Measurements from ENCODE around the gene TRAPPC3. TPM values are rescaled to one million over a fixed set of nuclear protein-coding genes. Genes with fewer than 3 reads are reported as not detected.

TRAPPC3 gene
- total RNA-seq, 1 donor from 2014 or later, result 52.0 TPM

DNA sequence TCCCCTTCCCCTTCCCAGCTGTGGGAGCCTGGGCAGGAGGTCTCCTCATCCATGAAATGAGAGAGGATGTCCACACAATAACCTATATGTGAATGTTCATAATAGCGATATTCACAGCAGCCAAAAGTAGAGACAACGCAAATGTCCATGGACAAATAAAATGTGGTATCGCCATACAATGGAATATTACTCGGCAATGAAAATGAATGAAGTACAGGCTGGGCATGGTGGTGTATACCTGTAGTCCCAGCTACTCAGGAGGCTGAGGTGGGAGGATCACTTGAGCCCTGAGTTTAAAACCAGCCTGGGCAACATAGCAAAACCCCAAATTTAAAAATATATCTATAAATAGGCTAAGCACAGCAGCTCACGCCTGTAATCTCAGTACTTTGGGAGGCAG is 47.7 kb downstream of the TRAPPC3 start:
- intact Hi-C loops (cut with DNase I), result no loop called here
- no peaks in the 10 kb centered on the region for H3K9me3 ChIP-seq
- H3K4me1 ChIP-seq, result peaks cover 0 to 10% of the 10 kb centered on the region in 2 donors
- no peak for DNase-seq (ENCODE audit: low spot score in 2 of 2)
- no peak overlapping the region for H3K4me3 ChIP-seq
- H3K27ac ChIP-seq, result no peak overlapping the region
- no peaks in the 10 kb centered on the region for H3K36me3 ChIP-seq
- TF ChIP-seq, protein P1, sequence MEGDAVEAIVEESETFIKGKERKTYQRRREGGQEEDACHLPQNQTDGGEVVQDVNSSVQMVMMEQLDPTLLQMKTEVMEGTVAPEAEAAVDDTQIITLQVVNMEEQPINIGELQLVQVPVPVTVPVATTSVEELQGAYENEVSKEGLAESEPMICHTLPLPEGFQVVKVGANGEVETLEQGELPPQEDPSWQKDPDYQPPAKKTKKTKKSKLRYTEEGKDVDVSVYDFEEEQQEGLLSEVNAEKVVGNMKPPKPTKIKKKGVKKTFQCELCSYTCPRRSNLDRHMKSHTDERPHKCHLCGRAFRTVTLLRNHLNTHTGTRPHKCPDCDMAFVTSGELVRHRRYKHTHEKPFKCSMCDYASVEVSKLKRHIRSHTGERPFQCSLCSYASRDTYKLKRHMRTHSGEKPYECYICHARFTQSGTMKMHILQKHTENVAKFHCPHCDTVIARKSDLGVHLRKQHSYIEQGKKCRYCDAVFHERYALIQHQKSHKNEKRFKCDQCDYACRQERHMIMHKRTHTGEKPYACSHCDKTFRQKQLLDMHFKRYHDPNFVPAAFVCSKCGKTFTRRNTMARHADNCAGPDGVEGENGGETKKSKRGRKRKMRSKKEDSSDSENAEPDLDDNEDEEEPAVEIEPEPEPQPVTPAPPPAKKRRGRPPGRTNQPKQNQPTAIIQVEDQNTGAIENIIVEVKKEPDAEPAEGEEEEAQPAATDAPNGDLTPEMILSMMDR (IDR thresholded peaks at IDR 0.05), result no peak
- H3K27me3 ChIP-seq, result no peaks in the 10 kb centered on the region

DNA sequence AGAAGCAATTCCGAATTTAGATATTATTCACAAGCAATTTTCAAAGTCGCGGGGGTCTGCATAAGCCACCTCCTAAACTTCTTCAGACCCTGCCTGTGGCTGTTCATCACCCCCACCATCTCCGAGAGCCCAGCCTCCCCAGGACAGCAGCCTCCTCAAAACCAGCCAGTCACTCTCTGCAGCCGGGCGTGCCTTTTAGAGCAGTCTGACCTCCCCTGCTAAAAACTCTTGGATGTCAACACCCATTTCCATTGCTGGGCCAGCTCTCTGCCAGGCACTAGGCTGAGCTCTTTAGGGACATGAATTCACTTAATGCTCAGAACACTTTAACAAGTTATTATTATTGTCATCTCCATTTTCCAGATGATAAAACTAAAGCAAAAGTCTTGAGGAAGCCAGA is 48.9 kb downstream of the TRAPPC3 start:
- peaks cover 0 to 10% of the 10 kb centered on the region in 2 donors for H3K4me1 ChIP-seq
- H3K27me3 ChIP-seq, result no peaks in the 10 kb centered on the region
- intact Hi-C loops (cut with DNase I), result no loop called here
- no peaks in the 10 kb centered on the region for H3K36me3 ChIP-seq
- no peak for DNase-seq (ENCODE audit: low spot score in 2 of 2)
- no peak overlapping the region for H3K4me3 ChIP-seq
- peak overlapping the region; percentile 37 to 40 for H3K27ac ChIP-seq
- no peaks in the 10 kb centered on the region for H3K9me3 ChIP-seq
- TF ChIP-seq, protein P1 (IDR thresholded peaks at IDR 0.05), result no peak

DNA sequence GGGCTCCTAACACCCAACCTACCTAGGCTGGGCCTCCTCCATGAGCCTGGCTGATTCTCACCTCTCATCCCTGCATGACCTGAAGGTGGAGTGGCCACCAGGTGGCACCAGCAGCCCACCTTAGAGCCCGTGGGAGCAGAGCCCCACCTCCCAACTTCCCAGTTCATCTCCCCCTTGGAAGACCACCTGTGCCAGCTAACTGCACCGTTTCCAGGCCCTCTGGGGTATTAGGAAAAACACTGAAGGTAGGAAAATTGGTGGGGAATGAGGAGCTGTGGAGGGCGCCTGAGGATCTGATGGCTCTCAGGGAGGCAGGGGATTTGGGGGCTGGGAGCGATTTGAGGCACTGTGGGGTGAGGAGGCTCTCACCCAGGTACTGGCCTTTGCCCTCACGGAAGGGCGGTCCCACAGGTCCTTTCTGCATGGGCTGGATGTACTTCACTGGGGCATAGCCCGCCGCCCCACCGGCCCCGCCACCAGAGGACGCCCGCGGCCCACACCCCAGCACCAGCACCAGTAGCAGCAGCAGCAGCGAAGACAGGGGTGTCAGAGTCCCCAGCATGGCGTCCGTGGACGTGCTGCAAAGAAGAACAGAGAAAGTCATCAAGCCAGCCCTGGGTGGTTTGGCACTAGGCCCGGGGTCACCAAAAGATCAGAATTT is 49.5 kb downstream of the TRAPPC3 start:
- H3K9me3 ChIP-seq, result no peaks in the 10 kb centered on the region
- TF ChIP-seq, protein P1 (IDR thresholded peaks at IDR 0.05), result peak; percentile 74 to 85 (median 81)
- H3K27ac ChIP-seq, result peak overlapping the region in 1 of 2 donors; percentile 37
- no peak overlapping the region for H3K4me3 ChIP-seq
- no peaks in the 10 kb centered on the region for H3K27me3 ChIP-seq
- H3K36me3 ChIP-seq, result no peaks in the 10 kb centered on the region
- peaks cover 0 to 10% of the 10 kb centered on the region in 2 donors for H3K4me1 ChIP-seq
- DNase-seq (ENCODE audit: low spot score in 2 of 2), result peak in 1 of 2 donors; percentile 88
- intact Hi-C loops (cut with DNase I), result loop anchor here (1.0 to 2.0 kb wide), 5 partner anchors 34 to 321 kb away; partner anchors contain the start of gene TRAPPC3

DNA sequence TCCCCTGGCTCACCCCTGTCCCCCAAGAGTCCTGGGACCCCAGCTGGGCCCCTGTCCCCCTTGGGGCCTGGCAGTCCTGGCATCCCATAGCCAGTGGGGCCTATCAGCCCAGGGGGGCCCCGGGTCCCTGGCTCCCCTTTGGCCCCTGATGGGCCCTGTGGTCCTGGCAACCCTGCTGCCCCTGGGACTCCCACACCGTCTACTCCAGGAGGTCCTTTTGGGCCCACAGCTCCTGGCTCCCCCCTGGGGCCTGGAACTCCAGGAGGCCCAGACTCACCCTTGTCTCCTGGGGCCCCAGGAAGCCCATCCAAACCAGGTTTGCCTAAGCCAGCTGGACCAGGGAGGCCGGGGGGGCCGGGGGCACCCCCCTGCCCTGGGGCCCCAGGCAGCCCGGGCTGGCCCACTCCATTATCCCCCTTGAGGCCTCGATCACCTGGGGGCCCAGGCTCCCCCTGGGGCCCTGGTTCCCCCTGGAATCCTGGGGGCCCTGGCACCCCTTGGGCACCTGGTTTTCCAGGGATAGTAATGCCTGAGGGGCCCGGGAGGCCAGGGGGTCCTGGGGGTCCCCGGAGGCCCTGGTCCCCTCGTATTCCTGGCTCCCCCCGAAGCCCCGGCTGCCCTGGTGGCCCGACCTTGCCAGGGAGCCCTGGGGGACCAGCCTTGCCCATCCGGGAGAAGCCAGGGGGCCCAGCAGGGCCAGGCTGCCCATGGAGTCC is 50.5 kb downstream of the TRAPPC3 start:
- H3K27ac ChIP-seq, result peak overlapping the region in 1 of 2 donors; percentile 44
- TF ChIP-seq, protein P1 (IDR thresholded peaks at IDR 0.05), result no peak
- peaks cover 5 to 9% of the 10 kb centered on the region in 2 donors for H3K36me3 ChIP-seq
- H3K9me3 ChIP-seq, result no peaks in the 10 kb centered on the region
- H3K4me1 ChIP-seq, result peaks cover 0 to 10% of the 10 kb centered on the region in 2 donors
- intact Hi-C loops (cut with DNase I), result loop anchor here (1.0 to 2.0 kb wide), 5 partner anchors 35 to 322 kb away; partner anchors contain the start of gene TRAPPC3
- no peak for DNase-seq (ENCODE audit: low spot score in 2 of 2)
- H3K27me3 ChIP-seq, result no peaks in the 10 kb centered on the region
- no peak overlapping the region for H3K4me3 ChIP-seq

DNA sequence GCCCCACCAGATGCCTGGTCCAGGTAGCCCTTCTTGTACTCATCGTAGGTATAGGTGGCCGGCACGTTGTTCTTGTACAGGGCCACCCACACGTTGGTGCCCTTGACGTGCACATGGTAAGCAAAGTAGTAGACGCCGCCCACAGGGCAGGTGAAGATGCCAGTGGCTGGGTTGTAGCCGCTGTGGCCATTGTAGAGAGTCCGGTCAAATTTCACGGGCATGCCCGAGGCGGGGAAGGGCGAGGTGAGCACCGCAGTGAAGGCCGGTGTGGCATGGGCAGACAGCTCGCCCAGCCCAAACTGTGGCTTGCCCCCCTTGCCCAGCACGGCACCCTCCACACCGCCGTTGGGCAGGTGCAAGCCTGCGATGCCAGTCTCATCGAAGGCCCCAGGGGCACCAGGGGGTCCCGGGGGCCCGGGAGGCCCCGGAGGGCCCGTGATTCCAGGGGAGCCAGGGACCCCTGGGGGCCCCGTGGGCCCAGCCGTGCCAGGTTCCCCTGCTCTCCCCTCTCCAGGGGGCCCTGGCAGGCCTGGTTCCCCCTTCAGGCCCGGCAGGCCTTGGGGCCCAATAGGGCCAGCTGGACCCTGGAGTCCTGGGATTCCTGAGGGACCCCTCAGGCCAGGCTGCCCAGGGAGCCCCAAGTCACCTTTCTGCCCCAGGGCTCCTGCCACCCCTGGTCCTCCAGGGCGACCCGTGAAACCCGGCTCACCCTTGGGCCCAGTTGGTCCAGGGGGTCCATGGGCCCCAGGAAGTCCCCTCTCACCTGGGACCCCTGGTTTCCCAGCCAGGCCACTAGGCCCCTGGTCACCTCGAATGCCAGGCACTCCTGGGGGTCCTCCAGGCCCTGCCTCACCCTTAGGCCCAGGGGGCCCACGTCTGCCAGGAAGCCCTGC is 51.3 kb downstream of the TRAPPC3 start:
- TF ChIP-seq, protein P1 (IDR thresholded peaks at IDR 0.05), result no peak
- no peaks in the 10 kb centered on the region for H3K9me3 ChIP-seq
- H3K27me3 ChIP-seq, result no peaks in the 10 kb centered on the region
- H3K36me3 ChIP-seq, result peaks cover 14 to 18% of the 10 kb centered on the region in 2 donors
- intact Hi-C loops (cut with DNase I), result loop anchor here (2.0 kb wide), 1 partner anchor 323 kb away; no protein-coding TSS in a partner anchor
- peaks cover 0 to 10% of the 10 kb centered on the region in 2 donors for H3K4me1 ChIP-seq
- no peak overlapping the region for H3K4me3 ChIP-seq
- H3K27ac ChIP-seq, result no peak overlapping the region
- no peak for DNase-seq (ENCODE audit: low spot score in 2 of 2)
